K562 (cell line): ENCODE results near the gene HES6. TPM values are rescaled to one million over a fixed set of nuclear protein-coding genes. Genes with fewer than 3 reads are reported as not detected.

Experiments
- ATF3 ChIP-seq, 2 experiments: fragments of 450-650 bp in 1 of 2; sonication (generic) in 1 of 2; formaldehyde crosslinking in 1 of 2; IDR thresholded peaks in 1 of 2; conservative IDR thresholded peaks in 1 of 2; 2 replicates each; pipeline versions ENCODE4 v1.6.1 to v1.8.1; 2016 to 2023; ENCODE audit warnings: mild to moderate bottlenecking in 2 of 2, moderate library complexity in 2 of 2, inconsistent platforms in 1 of 2, missing genetic modification reagents in 1 of 2
- DNMT1 ChIP-seq: fragments of 450-650 bp; IDR thresholded peaks from 2 replicates; pipeline ENCODE4 v1.6.1; 2016; ENCODE audit warnings: antibody characterized with exemption, mild to moderate bottlenecking
- MCM5 ChIP-seq: fragments of 450-650 bp; IDR thresholded peaks from 2 replicates; pipeline ENCODE4 v1.6.1; 2016; ENCODE audit warnings: low read depth
- NCOA4 ChIP-seq: fragments of 450-650 bp; IDR thresholded peaks from 2 replicates; pipeline ENCODE4 v1.6.1; 2018; ENCODE audit warnings: mild to moderate bottlenecking; ENCODE audit not compliant: partially characterized antibody
- POLR2B ChIP-seq: fragments of 450-650 bp; IDR thresholded peaks from 2 replicates; pipeline ENCODE4 v1.6.1; 2018; ENCODE audit warnings: low read depth; ENCODE audit not compliant: partially characterized antibody
- PURB ChIP-seq: sonication (generic); formaldehyde crosslinking; IDR thresholded peaks from 2 replicates; pipeline ENCODE4 v1.9.0; 2021; ENCODE audit warnings: low read depth, mild to moderate bottlenecking, missing genetic modification reagents
- RFX1 ChIP-seq: fragments of 450-650 bp; IDR thresholded peaks from 2 replicates; pipeline ENCODE4 v1.6.1; 2016; ENCODE audit warnings: mild to moderate bottlenecking, moderate library complexity
- RHOXF2B ChIP-seq: fragments of 250-450 bp; sonication (Bioruptor Pico); conservative IDR thresholded peaks from 2 replicates; pipeline ENCODE4 v1.5.1; 2021
- ZBTB26 ChIP-seq: fragments of 450-650 bp; formaldehyde crosslinking; IDR thresholded peaks from 2 replicates; pipeline ENCODE4 v1.4.0; 2022; ENCODE audit warnings: missing genetic modification characterization
- ZBTB49 ChIP-seq: sonication (generic); formaldehyde crosslinking; IDR thresholded peaks from 2 replicates; pipeline ENCODE4 v1.8.0; 2022; ENCODE audit warnings: missing genetic modification reagents, mild to moderate bottlenecking, borderline replicate concordance
- ZFP1 ChIP-seq: fragments of 450-650 bp; formaldehyde crosslinking; IDR thresholded peaks from 2 replicates; pipeline ENCODE4 v1.4.0; 2020; ENCODE audit warnings: mild to moderate bottlenecking, mixed read lengths
- ZNF197 ChIP-seq: fragments of 200-800 bp; sonication (Bioruptor generic); IDR thresholded peaks from 2 replicates; pipeline ENCODE4 v1.6.1; 2016; ENCODE audit warnings: low read depth, missing genetic modification characterization, missing compliant biosample characterization
- ZNF41 ChIP-seq: fragments of 250-450 bp; sonication (Bioruptor Pico); conservative IDR thresholded peaks from 2 replicates; pipeline ENCODE4 v1.4.0; 2020; ENCODE audit warnings: mild to moderate bottlenecking
- ZNF592 ChIP-seq: fragments of 450-650 bp; IDR thresholded peaks from 2 replicates; pipeline ENCODE4 v1.6.1; 2017; ENCODE audit warnings: antibody characterized with exemption, mild to moderate bottlenecking
- polyA plus RNA-seq, 8 experiments: library from polyadenylated mRNA; depleted of rRNA in 4 of 8; stranded (reverse) in 5 of 8; unstranded in 3 of 8; fragments of >200 nt; fragmentation: Nextera tagmentation in 2 of 8; fragmentation: Illumina TruSeq in 1 of 8; extraction: Ambion mirVana in 2 of 8; extraction: Trizol in 1 of 8; gene quantifications; 2 replicates each; pipeline versions ENCODE4 v1.2.1 to v1.2.3, GENCODE V29; 2011 to 2014; ENCODE audit warnings: inconsistent platforms in 1 of 8, missing spikeins in 1 of 8
- total RNA-seq, 7 experiments: library from RNA; depleted of rRNA in 6 of 7; stranded (reverse); fragments of >200 nt in 6 of 7; fragmentation: Illumina TruSeq in 2 of 7; extraction: Trizol in 2 of 7; gene quantifications; 2 replicates each; pipeline versions ENCODE4 v1.2.1 to v1.2.3, GENCODE V29; 2011 to 2021; ENCODE audit warnings: low replicate concordance in 1 of 7

The HES6 gene
- total and polyA plus RNA-seq, 9 of the 15 experiments (the other 6 are each of a cell fraction or from before 2014, with no cell fraction given): 6.2 to 133 (median 29.2) TPM

GRCh38 chr2:238238766-238239542 is 884 bp downstream of the HES6 start (continued):
- TF ChIP-seq ZBTB49 (peak; percentile 96), ZNF41 (no peak), ZNF592 (peak; percentile 97), ZFP1 (CRISPR knock-in tag) (no peak), DNMT1 (no peak), RFX1 (no peak), ZBTB26 (CRISPR knock-in tag) (no peak), NCOA4 (no peak), ATF3 (IDR thresholded peaks at IDR 0.05) (no peak), ATF3 (CRISPR knock-in tag; conservative IDR thresholded peaks at IDR 0.05) (peak; percentile 35; the same call in 1 of the 2 replicates), PURB (no peak), POLR2B (no peak), ZNF197 (CRISPR knock-in tag) (no peak), RHOXF2B (CRISPR knock-in tag) (no peak), MCM5 (no peak)
